HEK293T (cell line): ENCODE data around the gene VAV3.

Experiments used
- CTBP1 ChIP-seq: fragments of 450-650 bp; IDR thresholded peaks from 2 replicates; pipeline ENCODE4 v1.6.1; 2016; ENCODE audit warnings: borderline replicate concordance
- ELF4 ChIP-seq: fragments of 450-650 bp; IDR thresholded peaks from 2 replicates; pipeline ENCODE4 v1.6.1; 2017; ENCODE audit warnings: antibody characterized with exemption
- FOXA1 ChIP-seq: fragments of 450-650 bp; IDR thresholded peaks from 2 replicates; pipeline ENCODE4 v1.6.1; 2016; ENCODE audit warnings: mild to moderate bottlenecking
- FOXM1 ChIP-seq: fragments of 450-650 bp; IDR thresholded peaks from 2 replicates; pipeline ENCODE4 v1.6.1; 2017; ENCODE audit warnings: mild to moderate bottlenecking, borderline replicate concordance
- HDGF ChIP-seq: fragments of 450-650 bp; IDR thresholded peaks from 2 replicates; pipeline ENCODE4 v1.6.1; 2017; ENCODE audit warnings: antibody characterized with exemption, borderline replicate concordance
- PKNOX1 ChIP-seq: fragments of 450-650 bp; IDR thresholded peaks from 2 replicates; pipeline ENCODE4 v1.6.1; 2016
- SUZ12 ChIP-seq: fragments of 450-650 bp; IDR thresholded peaks from 2 replicates; pipeline ENCODE4 v1.6.1; 2016; ENCODE audit warnings: mild to moderate bottlenecking
- TARDBP ChIP-seq: fragments of 450-650 bp; IDR thresholded peaks from 2 replicates; pipeline ENCODE4 v1.6.1; 2016
- ZNF384 ChIP-seq: fragments of 450-650 bp; IDR thresholded peaks from 2 replicates; pipeline ENCODE4 v1.6.1; 2016

- no peak for TF ChIP-seq SUZ12
- no peak for TF ChIP-seq PKNOX1
- no peak for TF ChIP-seq ZNF384
- TF ChIP-seq FOXA1: no peak
- no peak for TF ChIP-seq ELF4
- TF ChIP-seq CTBP1: no peak
- TF ChIP-seq HDGF: no peak
- no peak for TF ChIP-seq TARDBP
- TF ChIP-seq FOXM1: no peak
Observed at GRCh38 chr1:107786203-107786845, 178.7 kb downstream of the VAV3 start.
